ENCODE data around the gene NRROS. TPM values are rescaled to one million over a fixed set of nuclear protein-coding genes. Genes with fewer than 3 reads are reported as not detected.
A peak's percentile ranks its signal among the peaks of the same experiment; 100 is the strongest.

The NRROS gene
- total RNA-seq, 2 donors from 2014 or later = 2.1 to 3.2 TPM

DNA sequence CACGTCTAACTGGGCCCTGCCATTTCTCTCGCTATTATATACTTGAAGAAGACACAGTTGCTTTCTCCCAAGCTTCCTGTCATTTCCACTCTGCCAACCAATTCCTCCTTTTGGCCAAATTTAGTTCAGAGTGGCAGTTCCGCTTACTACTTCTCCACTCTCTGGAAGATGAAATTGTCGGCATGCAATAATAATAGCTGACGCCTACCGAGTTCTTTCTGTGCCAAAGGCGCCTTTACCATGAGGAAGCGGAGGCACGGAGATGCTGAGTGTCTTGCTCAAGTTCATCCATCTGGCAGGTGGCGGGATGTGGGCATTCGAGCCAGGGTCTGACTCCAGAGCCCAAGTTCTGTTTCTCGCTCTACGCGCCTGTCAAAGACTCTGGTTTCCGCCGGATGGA lies 14.6 kb upstream of the NRROS start:
- no peaks in the 10 kb centered on the region for H3K36me3 ChIP-seq (ENCODE audit: control insufficient read depth, insufficient read depth, low read length)
- no peaks in the 10 kb centered on the region for H3K9me3 ChIP-seq (ENCODE audit: control insufficient read depth, low read length)
- no peak overlapping the region for H3K4me3 ChIP-seq (ENCODE audit: low read length)
- H3K9ac ChIP-seq (ENCODE audit: extremely low read depth, low read length, poor library complexity, severe bottlenecking) = no peak overlapping the region
- H3K27me3 Mint-ChIP-seq (ENCODE audit: insufficient read depth) = peaks cover 3% of the 10 kb centered on the region
- H3K4me1 Mint-ChIP-seq = peaks cover 12% of the 10 kb centered on the region
- no peaks in the 10 kb centered on the region for H3K36me3 Mint-ChIP-seq (ENCODE audit: low read depth)
- TF ChIP-seq, protein P1, sequence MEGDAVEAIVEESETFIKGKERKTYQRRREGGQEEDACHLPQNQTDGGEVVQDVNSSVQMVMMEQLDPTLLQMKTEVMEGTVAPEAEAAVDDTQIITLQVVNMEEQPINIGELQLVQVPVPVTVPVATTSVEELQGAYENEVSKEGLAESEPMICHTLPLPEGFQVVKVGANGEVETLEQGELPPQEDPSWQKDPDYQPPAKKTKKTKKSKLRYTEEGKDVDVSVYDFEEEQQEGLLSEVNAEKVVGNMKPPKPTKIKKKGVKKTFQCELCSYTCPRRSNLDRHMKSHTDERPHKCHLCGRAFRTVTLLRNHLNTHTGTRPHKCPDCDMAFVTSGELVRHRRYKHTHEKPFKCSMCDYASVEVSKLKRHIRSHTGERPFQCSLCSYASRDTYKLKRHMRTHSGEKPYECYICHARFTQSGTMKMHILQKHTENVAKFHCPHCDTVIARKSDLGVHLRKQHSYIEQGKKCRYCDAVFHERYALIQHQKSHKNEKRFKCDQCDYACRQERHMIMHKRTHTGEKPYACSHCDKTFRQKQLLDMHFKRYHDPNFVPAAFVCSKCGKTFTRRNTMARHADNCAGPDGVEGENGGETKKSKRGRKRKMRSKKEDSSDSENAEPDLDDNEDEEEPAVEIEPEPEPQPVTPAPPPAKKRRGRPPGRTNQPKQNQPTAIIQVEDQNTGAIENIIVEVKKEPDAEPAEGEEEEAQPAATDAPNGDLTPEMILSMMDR (conservative IDR thresholded peaks at IDR 0.05) = no peak
- no peaks in the 10 kb centered on the region for H3K27me3 ChIP-seq (ENCODE audit: control insufficient read depth, insufficient read depth, low read length, poor library complexity, severe bottlenecking)
- H3K4me3 Mint-ChIP-seq = no peak overlapping the region
- no peaks in the 10 kb centered on the region for H3K4me1 ChIP-seq (ENCODE audit: control insufficient read depth, insufficient read depth, low read length)
- H3K27ac ChIP-seq (ENCODE audit: low read depth, low read length) = no peak overlapping the region
- WGBS, 2 experiments (ENCODE audit: insufficient coverage in 1 of 2, insufficient read length in 1 of 2) = 93 to 99% methylated on average over 11 to 16 of the region's 16 CpGs
- H3K9me3 Mint-ChIP-seq = no peaks in the 10 kb centered on the region
- H3K27ac Mint-ChIP-seq = no peak overlapping the region
- DNase-seq = no peak

DNA sequence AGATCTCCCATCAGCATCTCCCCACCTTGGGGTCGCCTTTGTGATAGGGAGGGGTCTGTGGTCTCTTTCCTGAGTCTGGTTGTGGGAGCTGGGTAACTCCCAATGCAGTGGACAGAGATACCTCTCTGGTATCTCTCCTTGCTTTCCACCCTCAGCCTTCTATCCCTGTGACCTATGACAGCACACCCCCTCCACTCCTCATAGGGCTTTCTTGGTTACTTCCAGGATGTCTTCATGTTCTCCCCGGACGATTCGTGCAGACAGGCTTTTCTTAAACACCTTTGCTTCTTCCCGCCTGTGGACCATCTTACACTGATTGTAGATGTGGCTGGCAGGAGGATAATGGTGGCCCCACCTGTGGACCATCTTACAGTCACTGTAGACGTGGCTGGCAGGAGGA lies 14.2 kb upstream of the NRROS start:
- H3K36me3 Mint-ChIP-seq (ENCODE audit: low read depth) = no peaks in the 10 kb centered on the region
- Histone ChIP-seq H3K4me1 (ENCODE audit: control insufficient read depth, insufficient read depth, low read length) (no peaks in the 10 kb centered on the region), H3K27ac (ENCODE audit: low read depth, low read length) (no peak overlapping the region), H3K36me3 (ENCODE audit: control insufficient read depth, insufficient read depth, low read length) (no peaks in the 10 kb centered on the region), H3K4me3 (ENCODE audit: low read length) (no peak overlapping the region), H3K9ac (ENCODE audit: extremely low read depth, low read length, poor library complexity, severe bottlenecking) (no peak overlapping the region), H3K9me3 (ENCODE audit: control insufficient read depth, low read length) (no peaks in the 10 kb centered on the region), H3K27me3 (ENCODE audit: control insufficient read depth, insufficient read depth, low read length, poor library complexity, severe bottlenecking) (no peaks in the 10 kb centered on the region)
- TF ChIP-seq, protein P1 (conservative IDR thresholded peaks at IDR 0.05) = no peak
- peaks cover 7% of the 10 kb centered on the region for H3K4me1 Mint-ChIP-seq
- no peak for DNase-seq
- WGBS, 2 experiments (ENCODE audit: insufficient coverage in 1 of 2, insufficient read length in 1 of 2) = 96% methylated on average over 6 of the region's 6 CpGs; no CpG with 5 or more reads in 1 of the 2 experiments
- peaks cover 3% of the 10 kb centered on the region for H3K27me3 Mint-ChIP-seq (ENCODE audit: insufficient read depth)
- H3K9me3 Mint-ChIP-seq = no peaks in the 10 kb centered on the region
- H3K4me3 Mint-ChIP-seq = no peak overlapping the region
- no peak overlapping the region for H3K27ac Mint-ChIP-seq

DNA sequence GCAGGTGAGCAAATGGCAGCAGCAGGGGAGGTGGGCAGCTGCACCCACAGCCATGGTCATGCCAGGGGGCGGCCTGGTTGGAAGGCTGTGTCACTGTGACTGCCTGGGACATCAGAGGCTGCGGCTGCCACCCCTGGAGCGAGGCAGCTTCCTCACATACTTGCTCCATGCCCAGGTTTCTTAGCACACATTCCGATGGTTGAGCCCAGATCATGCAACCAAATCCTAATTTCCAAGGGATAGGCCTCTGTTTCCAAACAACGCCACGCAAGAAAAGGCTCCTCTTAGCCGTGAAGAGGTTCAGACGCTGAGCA lies 11.6 kb upstream of the NRROS start:
- Histone ChIP-seq H3K4me3 (ENCODE audit: low read length) (no peak overlapping the region), H3K4me1 (ENCODE audit: control insufficient read depth, insufficient read depth, low read length) (no peaks in the 10 kb centered on the region), H3K27ac (ENCODE audit: low read depth, low read length) (no peak overlapping the region), H3K36me3 (ENCODE audit: control insufficient read depth, insufficient read depth, low read length) (no peaks in the 10 kb centered on the region), H3K27me3 (ENCODE audit: control insufficient read depth, insufficient read depth, low read length, poor library complexity, severe bottlenecking) (no peaks in the 10 kb centered on the region), H3K9me3 (ENCODE audit: control insufficient read depth, low read length) (no peaks in the 10 kb centered on the region), H3K9ac (ENCODE audit: extremely low read depth, low read length, poor library complexity, severe bottlenecking) (no peak overlapping the region)
- TF ChIP-seq, protein P1 (conservative IDR thresholded peaks at IDR 0.05) = no peak
- 93 to 95% methylated on average over 8 of the region's 8 CpGs for WGBS, 2 experiments (ENCODE audit: insufficient coverage in 1 of 2, insufficient read length in 1 of 2)
- peak; percentile 61 for DNase-seq
- peaks cover 6% of the 10 kb centered on the region for H3K4me1 Mint-ChIP-seq
- H3K9me3 Mint-ChIP-seq = no peaks in the 10 kb centered on the region
- H3K27me3 Mint-ChIP-seq (ENCODE audit: insufficient read depth) = peaks cover 3% of the 10 kb centered on the region
- no peak overlapping the region for H3K4me3 Mint-ChIP-seq
- peak overlapping the region; percentile 52 for H3K27ac Mint-ChIP-seq
- no peaks in the 10 kb centered on the region for H3K36me3 Mint-ChIP-seq (ENCODE audit: low read depth)
